GM21528 (cell line): ENCODE results near the gene HK1.

Source experiments
- ATAC-seq: cut with Tn5 transposase; IDR thresholded peaks from one replicate; pipeline ENCODE4 v1.9.1; 2021; ENCODE audit warnings: mild to moderate bottlenecking, moderate library complexity; ENCODE audit not compliant: unreplicated experiment, low FRiP score

The HK1 gene

DNA sequence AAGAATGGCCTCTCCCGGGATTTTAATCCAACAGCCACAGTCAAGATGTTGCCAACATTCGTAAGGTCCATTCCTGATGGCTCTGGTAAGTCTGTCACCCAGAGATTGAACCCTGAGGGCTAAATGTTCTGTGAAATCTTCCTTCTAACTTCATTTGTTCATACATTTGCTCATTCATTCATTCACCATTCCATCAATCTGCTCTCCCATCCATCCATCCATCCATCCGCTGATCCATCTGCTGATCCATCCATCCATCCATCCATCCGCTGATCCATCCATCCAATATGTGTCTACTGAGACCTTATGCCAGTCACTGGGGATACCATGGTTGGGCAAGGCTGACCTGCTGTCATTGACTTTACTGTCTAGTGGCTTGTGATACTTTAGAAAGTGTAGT is 65.6 kb downstream of the HK1 start:
- no peak for ATAC-seq

GRCh38 chr10:69344591-69345252 is 66.4 kb downstream of the HK1 start:
- no peak for ATAC-seq

DNA sequence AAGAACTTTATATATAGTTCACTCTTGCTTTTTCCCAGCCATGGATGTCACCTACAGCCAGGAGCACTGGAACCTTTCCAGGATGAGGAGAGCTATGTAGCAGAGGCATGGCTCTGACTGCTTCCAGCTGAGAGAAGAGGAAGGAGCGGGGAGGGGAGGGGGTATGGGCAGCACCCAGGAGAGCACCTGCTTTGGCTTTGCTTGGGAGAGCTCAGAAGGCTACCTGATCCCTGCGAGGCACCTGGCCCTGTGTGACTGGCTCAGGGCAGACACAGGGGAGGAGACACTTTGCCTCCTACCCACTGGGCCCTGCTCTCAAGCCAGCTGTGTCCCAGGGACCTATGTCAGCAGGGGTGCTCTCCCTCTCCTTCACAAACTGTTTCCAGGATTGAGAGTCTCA is 67.1 kb downstream of the HK1 start:
- ATAC-seq: no peak

GRCh38 chr10:69345890-69346474 is 67.7 kb downstream of the HK1 start:
- ATAC-seq: no peak

GRCh38 chr10:69346776-69347175 is 68.5 kb downstream of the HK1 start:
- ATAC-seq: no peak

DNA sequence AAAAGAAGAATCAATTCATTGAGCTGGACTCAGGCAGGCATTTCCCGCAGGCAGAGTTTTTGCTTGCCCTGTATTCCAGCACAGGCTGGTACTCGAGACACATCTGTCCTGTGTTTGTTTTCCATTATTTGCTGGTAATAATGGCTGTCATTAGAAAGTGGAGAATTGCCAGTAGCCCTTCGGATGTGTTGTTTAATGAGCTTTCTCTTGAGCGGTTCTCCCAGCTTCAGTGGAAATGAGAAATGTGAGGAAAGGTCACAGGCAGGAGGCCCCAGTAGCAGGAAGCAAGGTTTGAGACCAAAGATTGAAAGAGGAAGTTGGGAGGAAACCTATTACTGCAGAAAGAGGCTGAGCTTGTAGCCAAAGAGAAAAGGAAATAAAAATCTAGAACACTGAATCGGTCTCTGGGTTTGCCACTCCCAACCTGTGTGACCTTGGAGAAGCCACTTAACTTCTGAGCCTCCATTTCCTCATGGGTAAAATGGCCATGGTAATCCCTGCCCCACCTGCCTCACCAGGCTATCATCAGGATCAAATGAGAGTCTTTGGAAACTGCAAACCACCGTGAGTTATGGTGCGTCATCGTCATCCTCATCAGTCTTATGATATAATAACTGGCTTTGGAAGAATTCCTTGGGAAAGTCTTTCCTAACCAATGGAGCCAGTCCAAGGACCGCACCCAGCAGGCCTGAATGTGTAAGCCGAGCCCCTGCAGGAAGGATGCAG is 70.7 kb downstream of the HK1 start:
- no peak for ATAC-seq

DNA sequence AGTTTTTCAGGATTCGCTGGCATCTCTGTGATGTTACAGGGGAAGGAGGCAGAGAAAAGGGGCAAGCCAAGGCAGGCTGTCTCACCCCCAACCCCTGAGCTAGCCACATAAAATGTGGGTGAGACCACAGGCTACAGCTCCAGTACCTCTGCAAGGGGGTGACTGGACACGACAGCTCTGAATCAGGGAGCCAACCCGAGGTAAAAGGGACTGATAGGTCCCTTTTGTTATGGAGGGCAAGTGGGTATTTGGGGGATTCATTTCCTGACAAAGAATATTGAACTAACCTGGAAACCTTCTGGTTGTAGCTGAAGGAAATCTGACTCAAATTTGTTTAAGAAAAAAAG is 71.2 kb downstream of the HK1 start:
- ATAC-seq: no peak

DNA sequence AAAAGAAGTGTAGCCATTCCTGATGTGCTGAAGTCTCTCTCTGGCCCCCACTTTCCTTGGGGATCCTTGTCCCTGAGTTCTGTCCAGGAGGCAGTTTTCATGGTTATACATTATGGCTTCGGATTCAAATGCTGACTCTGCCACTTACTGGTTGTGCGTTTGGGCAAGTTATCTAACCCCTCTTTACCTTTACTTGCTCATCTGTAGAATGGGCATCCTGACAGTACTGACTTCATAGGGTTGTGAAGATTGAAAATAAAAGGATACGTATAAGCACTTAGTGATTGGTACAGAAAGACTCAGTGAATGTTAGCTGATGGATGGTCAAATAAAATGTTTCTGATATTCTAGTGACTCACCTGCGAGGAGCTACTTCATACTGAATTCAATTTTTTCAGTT is 73.3 kb downstream of the HK1 start:
- ATAC-seq: no peak

DNA sequence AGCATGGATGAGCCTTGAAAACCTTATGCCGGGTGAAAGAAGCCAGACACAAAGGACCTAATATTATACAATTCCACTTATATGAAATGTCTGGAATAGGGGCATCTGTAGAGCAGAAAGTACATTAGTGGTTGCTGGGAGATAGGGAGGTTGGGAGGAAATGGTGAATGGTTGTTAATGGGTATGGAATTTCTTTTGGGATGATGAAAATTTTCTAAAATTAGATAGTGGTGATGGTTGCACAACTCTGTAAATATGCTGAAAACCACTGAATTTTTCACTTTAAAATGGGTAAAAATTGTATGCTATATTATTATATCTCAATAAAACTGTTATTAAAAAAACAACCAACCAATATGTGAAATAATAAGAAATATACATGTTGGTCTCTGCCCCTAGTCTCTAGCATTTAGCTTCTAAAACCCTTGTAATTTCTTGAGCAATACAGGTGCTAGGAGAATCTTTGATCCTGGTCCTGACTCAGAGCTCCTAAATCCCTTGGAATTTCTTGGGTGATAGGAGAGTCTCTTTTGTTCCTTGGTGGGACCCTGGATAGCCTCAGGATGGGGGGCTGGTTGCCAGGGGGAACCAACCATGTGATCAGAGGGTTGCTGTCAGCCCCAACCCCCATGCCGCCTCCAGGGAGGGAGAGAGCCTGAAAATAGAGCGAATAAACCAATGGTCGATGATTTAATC is 74.4 kb downstream of the HK1 start:
- ATAC-seq: no peak

DNA sequence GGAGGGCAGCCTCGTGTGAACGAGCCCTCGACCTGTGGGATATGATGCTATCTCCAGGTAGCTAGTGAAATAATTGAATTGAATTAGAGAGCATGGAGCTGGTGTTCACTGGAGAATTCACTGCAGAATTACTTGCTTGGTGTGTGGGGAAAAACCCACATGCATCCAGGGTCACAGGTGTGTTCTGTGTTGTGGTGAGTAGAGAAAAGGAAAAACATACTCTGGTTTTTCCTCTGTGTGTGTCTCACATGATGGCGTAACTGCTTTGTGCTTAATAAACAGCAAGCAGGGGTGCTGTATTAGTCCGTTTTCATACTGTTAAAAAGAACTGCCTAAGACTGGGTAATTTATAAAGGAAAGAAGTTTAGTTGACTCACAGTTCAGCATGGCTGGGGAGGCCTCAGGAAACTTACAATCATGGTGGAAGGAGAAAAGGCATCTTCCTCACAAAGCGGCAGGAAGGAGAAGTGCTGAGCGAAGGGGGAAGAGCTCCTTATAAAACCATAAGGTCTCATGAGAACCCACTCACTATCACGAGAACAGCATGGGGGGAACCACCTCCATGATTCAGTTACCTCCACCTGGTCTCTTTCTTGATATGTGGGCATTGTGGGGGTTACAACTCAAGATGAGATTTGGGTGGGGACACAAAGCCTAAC is 75.8 kb downstream of the HK1 start:
- no peak for ATAC-seq

- no peak for ATAC-seq
Observed at GRCh38 chr10:69356187-69356586, 77.9 kb downstream of the HK1 start.

- no peak for ATAC-seq
Observed at GRCh38 chr10:69358148-69358795, 80.0 kb downstream of the HK1 start.

- ATAC-seq: no peak
Observed at GRCh38 chr10:69359148-69359547, 80.9 kb downstream of the HK1 start.

DNA sequence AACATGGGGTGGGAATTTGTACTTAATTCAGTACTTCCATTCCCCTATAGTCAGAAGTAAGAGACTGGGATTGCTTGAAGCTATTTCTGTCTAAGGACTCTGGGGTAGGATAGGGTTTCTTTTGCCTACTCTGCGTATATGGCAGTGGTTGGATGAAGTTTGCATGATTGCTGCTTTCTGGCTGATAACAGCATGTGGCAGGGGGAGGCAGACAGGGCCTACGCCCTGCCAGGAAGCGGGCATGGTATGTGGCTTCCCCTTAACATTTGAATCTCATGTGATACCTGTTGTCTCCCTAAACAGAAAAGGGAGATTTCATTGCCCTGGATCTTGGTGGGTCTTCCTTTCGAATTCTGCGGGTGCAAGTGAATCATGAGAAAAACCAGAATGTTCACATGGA is 81.3 kb downstream of the HK1 start:
- ATAC-seq: no peak

GRCh38 chr10:69360485-69361302 is 82.4 kb downstream of the HK1 start:
- ATAC-seq: no peak

DNA sequence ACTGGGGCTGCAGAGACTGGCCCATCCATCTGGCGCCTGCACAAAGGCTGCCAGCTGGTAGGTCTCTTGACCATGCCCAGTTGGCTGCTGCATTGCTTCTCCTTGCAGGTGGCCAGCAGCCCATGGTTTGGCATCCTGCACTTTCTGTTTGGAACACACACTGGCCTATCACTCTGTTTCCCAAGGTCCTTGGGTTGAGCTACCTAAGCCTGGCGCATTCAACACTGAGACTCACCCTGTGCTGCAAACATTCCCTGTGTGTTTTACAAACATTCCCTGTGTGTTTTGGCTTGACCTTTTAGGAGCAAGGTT is 83.0 kb downstream of the HK1 start:
- ATAC-seq: no peak

DNA sequence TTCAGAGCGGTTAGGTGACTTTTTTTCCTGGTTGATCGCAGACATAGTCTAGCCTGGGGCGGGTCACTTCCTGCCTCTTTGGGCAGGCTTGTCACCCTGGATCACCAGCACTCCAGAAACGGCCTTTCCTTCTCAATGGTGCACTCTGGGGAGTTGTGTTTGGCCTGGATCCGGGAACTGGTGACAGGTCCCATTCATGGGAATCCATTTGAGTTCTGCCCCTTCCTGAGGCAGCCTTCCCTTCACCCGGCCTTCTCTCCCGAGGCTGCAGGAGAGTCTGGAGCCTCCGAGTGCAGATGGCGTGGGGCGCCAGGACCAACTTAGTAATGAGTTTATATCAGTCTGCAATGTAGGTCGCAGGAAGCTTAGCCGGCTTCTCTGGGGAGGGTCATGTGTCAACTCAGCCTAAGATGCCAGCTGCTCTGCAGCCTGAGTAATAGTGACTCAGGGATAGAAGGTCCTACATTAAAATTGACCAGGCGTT is 84.2 kb downstream of the HK1 start:
- no peak for ATAC-seq

- ATAC-seq: no peak
Observed at GRCh38 chr10:69363666-69364065, 85.4 kb downstream of the HK1 start.

DNA sequence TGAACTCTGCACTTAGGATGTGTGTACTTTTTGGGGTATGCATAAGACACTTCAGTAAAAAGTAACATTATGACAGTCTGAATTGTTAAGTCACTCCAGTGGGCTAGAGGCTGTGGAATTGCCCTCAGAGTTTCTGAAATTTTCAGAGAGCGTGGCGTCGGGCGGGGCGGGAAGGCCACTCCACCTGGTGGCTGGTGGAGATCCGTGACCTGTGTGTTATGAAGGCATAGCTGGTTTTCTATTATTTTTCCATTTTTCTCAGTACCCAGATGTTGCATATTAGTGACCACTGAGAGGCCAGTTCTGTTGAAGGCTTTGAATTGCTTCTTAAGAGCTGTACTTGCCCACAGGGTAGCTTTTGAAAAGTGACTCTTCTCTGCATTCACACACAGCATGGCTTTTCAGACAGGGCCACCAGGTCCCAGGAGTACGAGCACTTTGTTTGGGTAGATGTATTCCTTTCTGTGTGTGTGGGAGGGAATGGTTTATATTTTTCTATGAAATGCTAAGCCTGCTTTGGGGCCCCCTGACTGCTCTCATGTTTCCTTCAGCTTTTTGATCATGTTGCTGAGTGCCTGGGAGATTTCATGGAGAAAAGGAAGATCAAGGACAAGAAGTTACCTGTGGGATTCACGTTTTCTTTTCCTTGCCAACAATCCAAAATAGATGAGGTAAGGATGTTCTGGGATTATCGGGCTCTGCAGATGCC is 86.1 kb downstream of the HK1 start:
- no peak for ATAC-seq
